Measurements from ENCODE around the gene EPB41.

DNA sequence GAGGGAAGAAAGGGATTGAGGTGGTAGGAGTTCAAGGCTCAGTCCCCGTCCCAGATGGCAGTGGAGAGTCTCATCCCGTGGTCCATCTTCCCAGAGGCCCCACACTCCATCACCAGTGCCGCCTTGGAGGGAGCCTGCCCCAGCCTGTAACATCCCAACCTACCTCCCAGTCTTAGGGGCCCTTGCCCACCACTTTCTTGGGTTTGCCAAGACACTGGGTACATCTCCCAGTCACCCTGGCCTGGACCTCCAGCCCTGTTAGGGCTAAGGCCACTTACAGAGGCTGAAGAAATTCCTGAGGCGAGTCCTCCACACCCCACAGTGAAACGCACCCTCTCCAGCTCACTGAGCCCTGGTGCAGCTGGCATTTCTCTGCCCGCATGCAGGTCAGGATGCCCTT lies 206.0 kb downstream of the EPB41 start:
- TF ChIP-seq, protein P1, sequence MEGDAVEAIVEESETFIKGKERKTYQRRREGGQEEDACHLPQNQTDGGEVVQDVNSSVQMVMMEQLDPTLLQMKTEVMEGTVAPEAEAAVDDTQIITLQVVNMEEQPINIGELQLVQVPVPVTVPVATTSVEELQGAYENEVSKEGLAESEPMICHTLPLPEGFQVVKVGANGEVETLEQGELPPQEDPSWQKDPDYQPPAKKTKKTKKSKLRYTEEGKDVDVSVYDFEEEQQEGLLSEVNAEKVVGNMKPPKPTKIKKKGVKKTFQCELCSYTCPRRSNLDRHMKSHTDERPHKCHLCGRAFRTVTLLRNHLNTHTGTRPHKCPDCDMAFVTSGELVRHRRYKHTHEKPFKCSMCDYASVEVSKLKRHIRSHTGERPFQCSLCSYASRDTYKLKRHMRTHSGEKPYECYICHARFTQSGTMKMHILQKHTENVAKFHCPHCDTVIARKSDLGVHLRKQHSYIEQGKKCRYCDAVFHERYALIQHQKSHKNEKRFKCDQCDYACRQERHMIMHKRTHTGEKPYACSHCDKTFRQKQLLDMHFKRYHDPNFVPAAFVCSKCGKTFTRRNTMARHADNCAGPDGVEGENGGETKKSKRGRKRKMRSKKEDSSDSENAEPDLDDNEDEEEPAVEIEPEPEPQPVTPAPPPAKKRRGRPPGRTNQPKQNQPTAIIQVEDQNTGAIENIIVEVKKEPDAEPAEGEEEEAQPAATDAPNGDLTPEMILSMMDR (IDR thresholded peaks at IDR 0.05), result no peak
- TF ChIP-seq POLR2A (IDR thresholded peaks at IDR 0.05), result no peak

Data from Peyer's patch (tissue), 4 donors.